GM10248 (cell line): ENCODE measurements around the gene BMPR2.
"Not testable (repeated sequence)": the region's sequence is repeated elsewhere in the genome, so short reads cannot be mapped to it uniquely, and the experiment has no call there.

Source experiments
- CTCF ChIA-PET: fragments of 300-600 bp; sonication (Branson Sonifier 250); formaldehyde crosslinking; extraction: SDS; loops from one replicate; lab custom pipeline; 2021; ENCODE audit warnings: antibody characterized with exemption; lab: Yijun Ruan, JAX
- POLR2A ChIA-PET: fragments of 350-650 bp; sonication (Branson Sonifier 250); formaldehyde crosslinking; extraction: SDS; loops from one replicate; lab custom pipeline; 2020; ENCODE audit warnings: antibody characterized with exemption; lab: Yijun Ruan, JAX
- DNase-seq: peaks from one replicate; pipeline ENCODE4 v3.0.0; 2012; ENCODE audit errors: extremely low spot score
- CTCF ChIP-seq: IDR thresholded peaks from 2 replicates; pipeline ENCODE4 v1.5.1; 2012; ENCODE audit warnings: mild to moderate bottlenecking, low read depth; ENCODE audit errors: extremely low read depth, missing control alignments, control extremely low read depth

The BMPR2 gene

GRCh38 chr2:202548240-202548639 lies 172.1 kb downstream of the BMPR2 start:
- CTCF ChIA-PET = interaction anchor here (0.6 kb wide), 1 partner anchor 152 kb away, joined by 3 read pairs; no protein-coding TSS in a partner anchor
- POLR2A ChIA-PET = interaction anchor here (0.6 kb wide), 1 partner anchor 651 kb away, joined by 3 read pairs; no protein-coding TSS in a partner anchor
- no peak for TF ChIP-seq CTCF
- no peak for DNase-seq

GRCh38 chr2:202551000-202551399 lies 174.9 kb downstream of the BMPR2 start:
- CTCF ChIA-PET = interaction anchor here (1.0 kb wide), 1 partner anchor 13 kb away, joined by 3 read pairs; no protein-coding TSS in a partner anchor
- POLR2A ChIA-PET, DNase-seq: not testable (repeated sequence)

- no peak for DNase-seq
- CTCF ChIA-PET = no interaction called here
- no peak for TF ChIP-seq CTCF
- POLR2A ChIA-PET = no interaction called here
Observed at GRCh38 chr2:202555356-202555755, 179.2 kb downstream of the BMPR2 start.

GRCh38 chr2:202560200-202560599 lies 184.1 kb downstream of the BMPR2 start:
- POLR2A ChIA-PET = no interaction called here
- CTCF ChIA-PET = interaction anchor here (0.8 to 1.5 kb wide), 4 partner anchors 12 to 28 kb away, joined by 3 to 4 read pairs (median 3); no protein-coding TSS in a partner anchor
- TF ChIP-seq CTCF = no peak
- DNase-seq = no peak

- ChIA-PET CTCF (interaction anchor here (1.1 to 2.5 kb wide), 3 partner anchors 10 to 25 kb away, joined by 3 to 10 read pairs (median 3); no protein-coding TSS in a partner anchor), POLR2A (no interaction called here)
- TF ChIP-seq CTCF = no peak
- no peak for DNase-seq
Observed at GRCh38 chr2:202564226-202564625, 188.1 kb downstream of the BMPR2 start.

GRCh38 chr2:202566286-202566685 lies 190.2 kb downstream of the BMPR2 start:
- no peak for DNase-seq
- no peak for TF ChIP-seq CTCF
- ChIA-PET CTCF (interaction anchor here (1.3 to 1.5 kb wide), 2 partner anchors 20 to 22 kb away, joined by 3 to 7 read pairs; no protein-coding TSS in a partner anchor), POLR2A (no interaction called here)

- TF ChIP-seq CTCF = no peak
- no peak for DNase-seq
- ChIA-PET CTCF (interaction anchor here (0.7 to 1.4 kb wide), 11 partner anchors 11 to 894 kb away, joined by 3 to 7 read pairs (median 3); partner anchors contain the start of gene FAM117B), POLR2A (no interaction called here)
Observed at GRCh38 chr2:202574541-202574940, 198.4 kb downstream of the BMPR2 start.

- CTCF ChIA-PET = interaction anchor here (1.2 to 1.5 kb wide), 5 partner anchors 16 to 295 kb away, joined by 3 to 4 read pairs (median 3); no protein-coding TSS in a partner anchor
- DNase-seq, POLR2A ChIA-PET: not testable (repeated sequence)
Observed at GRCh38 chr2:202575194-202575593, 199.1 kb downstream of the BMPR2 start.
